GM12801 (cell line): ENCODE results near the gene FMOD.

Experiments used
- TF ChIP-seq, protein P1 (sequence below): IDR thresholded peaks from one replicate; pipeline ENCODE4 v1.5.1; 2011; ENCODE audit warnings: control low read depth; ENCODE audit not compliant: insufficient read length; ENCODE audit errors: extremely low read depth

Gene FMOD

DNA sequence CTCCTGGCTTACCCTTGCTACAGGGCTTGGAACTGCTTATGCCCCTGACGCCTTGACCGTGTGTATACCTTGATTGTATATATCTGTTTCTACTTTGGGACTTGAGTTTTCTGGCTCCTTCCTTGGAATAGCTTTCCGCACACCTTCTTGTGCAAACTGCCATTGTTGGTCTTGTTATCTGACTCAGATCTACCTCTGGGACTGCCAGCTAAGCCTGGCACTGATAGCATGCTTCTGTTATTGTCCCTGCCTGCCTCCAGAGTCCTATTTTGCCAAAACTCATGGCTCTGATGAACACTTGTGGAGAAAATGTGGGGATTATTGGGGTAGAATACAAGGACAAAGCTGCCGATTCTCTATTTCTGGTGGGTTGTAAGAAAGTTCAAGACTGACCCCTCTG, 15.4 kb downstream of the FMOD start:
- TF ChIP-seq, protein P1, sequence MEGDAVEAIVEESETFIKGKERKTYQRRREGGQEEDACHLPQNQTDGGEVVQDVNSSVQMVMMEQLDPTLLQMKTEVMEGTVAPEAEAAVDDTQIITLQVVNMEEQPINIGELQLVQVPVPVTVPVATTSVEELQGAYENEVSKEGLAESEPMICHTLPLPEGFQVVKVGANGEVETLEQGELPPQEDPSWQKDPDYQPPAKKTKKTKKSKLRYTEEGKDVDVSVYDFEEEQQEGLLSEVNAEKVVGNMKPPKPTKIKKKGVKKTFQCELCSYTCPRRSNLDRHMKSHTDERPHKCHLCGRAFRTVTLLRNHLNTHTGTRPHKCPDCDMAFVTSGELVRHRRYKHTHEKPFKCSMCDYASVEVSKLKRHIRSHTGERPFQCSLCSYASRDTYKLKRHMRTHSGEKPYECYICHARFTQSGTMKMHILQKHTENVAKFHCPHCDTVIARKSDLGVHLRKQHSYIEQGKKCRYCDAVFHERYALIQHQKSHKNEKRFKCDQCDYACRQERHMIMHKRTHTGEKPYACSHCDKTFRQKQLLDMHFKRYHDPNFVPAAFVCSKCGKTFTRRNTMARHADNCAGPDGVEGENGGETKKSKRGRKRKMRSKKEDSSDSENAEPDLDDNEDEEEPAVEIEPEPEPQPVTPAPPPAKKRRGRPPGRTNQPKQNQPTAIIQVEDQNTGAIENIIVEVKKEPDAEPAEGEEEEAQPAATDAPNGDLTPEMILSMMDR = no peak

DNA sequence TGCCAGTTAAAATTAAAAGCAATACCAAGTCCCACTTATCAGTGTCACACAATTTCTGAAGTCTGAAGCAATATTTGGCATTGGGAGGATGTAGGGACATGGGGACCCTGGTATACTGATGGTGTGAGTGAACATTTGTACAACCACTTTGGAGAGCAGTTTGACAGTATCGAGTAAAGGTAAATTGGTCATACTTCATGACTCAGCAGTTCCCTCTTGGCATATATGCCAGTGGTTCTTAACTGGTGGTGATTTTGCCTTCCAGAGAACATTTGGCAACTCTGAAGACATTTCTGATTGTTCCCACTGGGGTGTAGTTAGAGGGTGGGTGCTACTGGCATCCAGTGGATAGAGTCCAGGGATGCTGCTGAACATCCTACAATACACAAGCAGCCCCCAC, 19.7 kb downstream of the FMOD start:
- TF ChIP-seq, protein P1 = no peak

DNA sequence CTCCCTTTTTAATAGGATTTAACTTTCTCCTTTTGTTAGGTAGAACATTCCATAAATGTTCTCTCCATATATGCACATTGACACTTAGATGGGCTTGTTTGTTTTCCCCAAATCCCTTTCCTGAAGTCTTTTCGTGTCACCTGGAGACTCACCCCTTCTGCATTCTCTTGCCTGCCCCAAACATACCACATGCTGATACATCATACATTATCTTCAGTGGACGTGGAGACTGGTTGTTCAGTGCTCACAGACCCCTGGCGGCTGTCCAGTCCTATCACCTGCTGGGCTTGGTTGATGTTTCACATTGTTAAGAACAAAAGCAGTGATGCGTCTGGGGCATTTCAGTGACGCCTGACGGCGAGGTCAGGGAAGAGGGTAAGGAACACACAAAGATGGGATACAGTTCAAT, 22.2 kb downstream of the FMOD start:
- TF ChIP-seq, protein P1 = no peak

DNA sequence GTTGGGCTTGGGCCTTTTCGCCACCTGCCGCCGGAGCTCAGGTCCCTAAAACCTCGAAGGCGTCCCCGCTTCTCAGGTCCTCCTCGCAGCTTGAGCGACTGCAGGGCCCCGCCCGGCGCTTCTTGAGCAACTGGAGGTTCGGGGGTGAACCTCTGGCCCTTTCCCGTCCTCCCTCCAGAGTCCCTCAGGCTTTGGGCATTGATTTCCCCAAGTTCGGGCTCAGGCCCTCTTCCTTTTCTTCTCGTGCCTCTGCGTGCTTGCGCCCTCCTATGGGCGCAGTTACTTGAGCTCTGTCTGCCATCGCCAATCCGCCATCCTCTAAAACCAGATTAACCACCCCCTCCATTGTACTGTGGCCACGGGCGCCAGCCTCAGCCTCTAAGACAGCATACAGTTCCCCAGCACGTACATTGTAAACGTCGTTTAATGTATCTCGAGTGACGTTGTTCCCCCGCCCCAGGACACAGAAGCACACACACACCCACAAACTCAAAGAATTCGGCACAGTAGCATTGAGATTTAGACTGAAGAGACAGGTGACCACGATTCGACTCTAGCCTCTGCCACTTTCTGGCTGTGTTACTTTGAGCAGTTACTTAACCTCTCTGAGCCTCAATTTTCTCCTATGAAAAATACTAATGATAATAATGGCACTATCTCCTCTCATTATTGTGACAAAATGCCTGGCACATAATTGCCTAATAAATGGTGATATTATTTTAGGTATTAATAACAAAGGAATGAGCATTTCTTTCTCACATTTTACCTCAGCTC, 23.1 kb downstream of the FMOD start:
- TF ChIP-seq, protein P1 = no peak

DNA sequence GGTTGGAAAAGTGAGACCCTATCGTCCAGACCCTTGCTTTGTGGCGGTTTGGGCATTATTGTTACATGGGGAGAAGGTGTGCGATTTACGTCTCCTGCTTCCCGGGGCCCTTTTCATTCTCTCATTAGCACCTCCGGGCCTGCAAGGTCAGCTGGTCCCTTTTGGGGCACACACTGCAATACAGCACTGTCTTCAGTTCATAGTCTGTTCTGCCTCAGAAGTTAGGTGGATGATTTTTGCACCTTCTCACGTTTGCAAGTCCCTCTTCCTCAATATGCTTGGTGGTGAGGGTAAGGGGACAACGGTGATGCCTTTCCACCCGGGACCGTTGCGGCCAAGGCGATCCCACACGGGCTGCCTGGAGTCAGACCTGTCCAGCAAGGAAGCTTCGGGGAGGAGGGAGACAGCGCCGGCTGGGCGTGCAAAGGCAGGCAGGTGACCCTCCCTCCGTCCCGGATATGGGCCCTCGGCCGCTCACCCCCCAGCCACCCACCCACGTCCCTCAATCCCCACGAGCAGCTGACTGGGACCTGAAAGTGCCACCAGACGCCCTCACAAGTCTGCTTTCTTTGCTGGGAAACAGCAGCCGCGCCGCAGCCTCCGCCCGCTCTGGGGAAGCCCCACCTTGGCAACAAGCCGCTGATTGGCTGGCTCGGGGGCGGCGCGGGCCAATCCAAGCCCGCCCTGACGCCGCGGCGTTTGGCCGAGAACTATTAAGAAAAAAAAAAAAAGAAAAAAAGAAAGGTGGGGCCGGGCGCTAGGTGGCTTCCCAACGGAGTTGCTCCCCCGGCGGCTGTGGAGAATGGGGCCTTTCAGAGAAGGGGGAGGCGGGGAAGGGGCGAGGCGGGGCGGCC, 23.9 kb downstream of the FMOD start:
- TF ChIP-seq, protein P1 = no peak

DNA sequence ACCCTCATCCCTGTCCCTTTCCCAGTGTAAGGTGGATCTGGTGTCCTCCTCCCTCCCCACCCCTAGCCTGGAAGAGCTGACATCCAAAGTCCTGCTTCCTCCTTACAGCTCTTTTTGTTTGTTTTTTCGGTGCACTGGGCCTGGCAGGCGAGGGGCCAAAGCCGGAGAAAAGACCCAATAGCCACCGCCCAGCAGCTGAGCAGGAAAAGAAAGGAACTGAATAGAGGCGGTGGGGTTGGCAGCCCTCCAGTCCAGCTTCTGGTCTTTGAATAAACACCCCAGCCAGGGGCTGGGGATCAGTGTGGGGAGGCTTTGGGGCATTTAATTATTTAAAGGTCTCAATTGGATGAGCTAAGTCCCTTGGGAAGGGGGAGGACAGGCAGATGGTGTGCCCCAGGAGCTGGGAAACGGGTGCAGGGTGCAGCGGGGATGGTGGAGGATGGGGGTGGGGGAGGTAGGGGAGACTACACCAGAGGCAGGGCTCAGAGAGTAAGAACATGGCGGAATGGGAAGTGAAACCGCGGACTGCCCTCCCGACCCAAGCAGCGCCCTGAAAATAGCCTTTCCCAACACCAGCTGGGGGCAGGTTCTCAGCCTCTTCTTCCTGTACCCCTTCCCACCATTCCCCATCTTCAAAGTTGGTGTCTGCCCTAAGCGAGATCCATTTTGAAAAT, 25.4 kb downstream of the FMOD start:
- TF ChIP-seq, protein P1 = no peak

DNA sequence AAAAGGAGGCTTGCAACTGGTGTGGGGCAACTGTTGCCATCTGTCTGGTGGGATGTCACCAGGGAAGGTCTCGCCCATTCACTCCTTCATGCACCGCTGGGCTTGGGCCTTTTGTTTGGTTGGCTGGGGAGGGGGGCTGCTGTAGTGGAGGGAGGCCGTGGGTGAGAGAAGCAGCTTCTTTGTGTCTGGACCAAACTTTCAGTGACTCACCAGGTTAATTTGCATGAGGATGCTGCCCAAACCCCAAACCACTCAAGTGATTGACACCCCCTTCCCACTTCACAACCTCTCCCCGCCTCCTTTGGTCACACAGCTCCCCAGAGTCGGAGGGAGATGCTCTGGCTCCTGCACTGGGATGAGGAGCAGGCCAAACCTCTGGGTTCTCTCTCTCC, 25.9 kb downstream of the FMOD start:
- TF ChIP-seq, protein P1 = no peak
